GM06990 (cell line): ENCODE results near the gene PEX16.

Source experiments
- DNase-seq: peaks from one replicate; pipeline ENCODE4 v3.0.0-alpha.2; 2011; ENCODE audit not compliant: insufficient read length; ENCODE audit errors: extremely low read depth
- H3K27me3 ChIP-seq: replicated peaks from 2 replicates; pipeline ENCODE4 v1.6.0; 2011; ENCODE audit warnings: low read length; ENCODE audit not compliant: control insufficient read depth, insufficient read depth
- H3K36me3 ChIP-seq: 2 replicates; pipeline ENCODE4 v1.5.1; 2011; ENCODE audit warnings: low read length; ENCODE audit not compliant: control insufficient read depth, insufficient read depth
- H3K4me3 ChIP-seq: replicated peaks from 2 replicates; pipeline ENCODE4 v1.5.1; 2011; ENCODE audit warnings: low read depth, mild to moderate bottlenecking, control low read depth, low read length
- CTCF ChIP-seq: IDR thresholded peaks from 2 replicates; pipeline ENCODE4 v1.5.1; 2011; ENCODE audit warnings: low read length, control low read depth, mild to moderate bottlenecking, inconsistent platforms; ENCODE audit not compliant: insufficient read depth, poor library complexity, severe bottlenecking

The PEX16 gene

DNA sequence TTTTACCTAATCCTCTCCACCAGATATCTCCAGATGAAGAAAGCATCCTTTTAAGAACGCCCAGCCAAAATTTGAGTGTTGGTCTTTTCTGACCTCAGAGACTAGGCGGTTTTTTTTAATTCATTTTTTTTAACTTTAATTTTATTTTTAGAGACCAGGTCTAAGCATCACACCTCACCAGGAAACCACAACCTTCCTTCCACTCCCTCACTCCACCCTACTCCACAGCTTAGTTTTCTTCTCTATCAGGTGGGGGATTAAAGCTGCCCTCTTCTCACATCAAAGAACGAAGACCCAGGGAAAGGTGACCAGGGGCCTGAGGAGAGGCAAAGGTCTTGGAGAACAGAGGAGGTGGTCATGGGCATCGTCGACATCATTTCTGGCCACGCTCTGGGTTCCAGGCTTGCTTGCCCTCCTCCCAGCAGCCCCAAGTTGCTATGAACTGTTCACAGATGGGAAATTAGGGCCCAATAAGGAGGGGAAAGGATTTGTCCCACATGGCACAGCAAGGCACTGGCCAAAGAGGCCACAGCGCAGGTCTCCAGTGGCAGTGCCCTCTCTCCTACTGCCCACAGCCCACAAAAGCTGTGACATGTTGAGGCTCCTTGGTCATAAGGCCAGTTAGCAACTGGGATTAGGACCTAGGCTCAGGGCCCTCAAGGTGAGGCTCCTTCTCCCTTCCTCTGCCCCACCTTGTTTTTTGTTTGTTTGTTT is 1.4 kb upstream of the PEX16 start:
- peaks cover 2% of the 10 kb centered on the region; the same call in 1 of the 2 replicates for H3K27me3 ChIP-seq
- H3K36me3 ChIP-seq: peaks cover 11% of the 10 kb centered on the region
- H3K4me3 ChIP-seq: no peak overlapping the region
- DNase-seq: no peak
- TF ChIP-seq CTCF: no peak

- TF ChIP-seq CTCF: no peak
- H3K4me3 ChIP-seq: peak overlapping the region; percentile 99
- peak; percentile 76 for DNase-seq
Observed at GRCh38 chr11:45918331-45918941, 759 bp upstream of the PEX16 start.

GRCh38 chr11:45917286-45917622 is 423 bp downstream of the PEX16 start:
- DNase-seq: no peak
- no peak for TF ChIP-seq CTCF
- Histone ChIP-seq H3K27me3 (no peaks in the 10 kb centered on the region), H3K36me3 (peaks cover 23% of the 10 kb centered on the region), H3K4me3 (peak overlapping the region; percentile 99)

More at GRCh38 chr11:45918331-45918941, 759 bp upstream of the PEX16 start:
- Histone ChIP-seq H3K36me3 (peaks cover 18% of the 10 kb centered on the region), H3K27me3 (peaks cover under 1% of the 10 kb centered on the region; the same call in 1 of the 2 replicates)

DNA sequence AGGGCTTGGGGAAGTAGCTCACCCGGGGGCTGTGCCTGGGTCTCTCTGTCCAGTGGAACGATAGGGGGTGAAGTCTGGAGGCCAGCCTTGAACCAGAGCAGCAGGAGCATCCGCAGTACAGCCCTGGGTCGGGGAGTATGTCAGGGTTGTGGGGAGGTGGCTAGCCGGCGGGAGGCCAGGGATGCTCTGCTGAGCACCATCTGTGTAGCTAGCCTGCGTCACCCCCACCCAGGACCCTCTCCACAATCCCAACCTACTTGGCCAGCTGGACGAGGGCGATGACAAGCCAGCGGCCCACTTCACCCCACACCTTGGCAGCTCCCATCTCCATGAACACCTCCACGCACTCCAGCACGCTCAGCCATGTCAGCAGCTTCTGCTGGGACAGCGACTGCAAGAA is 2.2 kb downstream of the PEX16 start:
- Histone ChIP-seq H3K27me3 (no peaks in the 10 kb centered on the region), H3K4me3 (no peak overlapping the region), H3K36me3 (peaks cover 31% of the 10 kb centered on the region)
- TF ChIP-seq CTCF: no peak
- no peak for DNase-seq

GRCh38 chr11:45913942-45914635 is 3.6 kb downstream of the PEX16 start:
- no peaks in the 10 kb centered on the region for H3K27me3 ChIP-seq
- no peak for TF ChIP-seq CTCF
- no peak for DNase-seq
- H3K36me3 ChIP-seq: peaks cover 43% of the 10 kb centered on the region
- H3K4me3 ChIP-seq: no peak overlapping the region
